Activated effector memory CD4-positive, alpha-beta T cell treated with anti-CD3 and anti-CD28 coated beads, Interleukin-2, amount 50 U/mL, for 16 hours (primary cell): Measurements from ENCODE around the gene ARCN1.

ENCODE experiments used
- DNase-seq: peaks from one replicate; pipeline ENCODE4 v3.0.0-alpha.2; 2020

The ARCN1 gene

GRCh38 chr11:118623269-118623655 is 51.1 kb downstream of the ARCN1 start:
- DNase-seq = no peak

- DNase-seq = no peak
Measured at GRCh38 chr11:118625036-118625690, 53.0 kb downstream of the ARCN1 start.

- no peak for DNase-seq
Measured at GRCh38 chr11:118625976-118626375, 53.8 kb downstream of the ARCN1 start.

- no peak for DNase-seq
Measured at GRCh38 chr11:118627566-118627965, 55.4 kb downstream of the ARCN1 start.

GRCh38 chr11:118628031-118628430 is 55.8 kb downstream of the ARCN1 start:
- no peak for DNase-seq

GRCh38 chr11:118628432-118628831 is 56.2 kb downstream of the ARCN1 start:
- no peak for DNase-seq

- no peak for DNase-seq
Measured at GRCh38 chr11:118628861-118629549, 56.8 kb downstream of the ARCN1 start.

GRCh38 chr11:118629761-118630661 is 57.8 kb downstream of the ARCN1 start:
- DNase-seq = no peak

GRCh38 chr11:118631142-118631909 is 59.1 kb downstream of the ARCN1 start:
- DNase-seq = no peak

- no peak for DNase-seq
Measured at GRCh38 chr11:118632577-118633318, 60.5 kb downstream of the ARCN1 start.

- DNase-seq = no peak
Measured at GRCh38 chr11:118633319-118633690, 61.1 kb downstream of the ARCN1 start.

GRCh38 chr11:118633979-118634378 is 61.8 kb downstream of the ARCN1 start:
- no peak for DNase-seq

- DNase-seq = no peak
Measured at GRCh38 chr11:118634431-118635236, 62.4 kb downstream of the ARCN1 start.

- DNase-seq = no peak
Measured at GRCh38 chr11:118635237-118635591, 63.0 kb downstream of the ARCN1 start.

- DNase-seq = no peak
Measured at GRCh38 chr11:118635642-118636041, 63.4 kb downstream of the ARCN1 start.

GRCh38 chr11:118636569-118637290 is 64.5 kb downstream of the ARCN1 start:
- no peak for DNase-seq

- no peak for DNase-seq
Measured at GRCh38 chr11:118638726-118639125, 66.5 kb downstream of the ARCN1 start.

GRCh38 chr11:118639899-118640298 is 67.7 kb downstream of the ARCN1 start:
- DNase-seq = no peak

- no peak for DNase-seq
Measured at GRCh38 chr11:118640332-118641154, 68.3 kb downstream of the ARCN1 start.
